K562 (cell line): ENCODE measurements around the gene EML1. TPM values are rescaled to one million over a fixed set of nuclear protein-coding genes. Genes with fewer than 3 reads are reported as not detected.

Experiments
- ATAC-seq: fragments of 200-7000 bp; cut with Tn5 transposase; 3 replicates; pipeline ENCODE4 v1.9.1; 2020; ENCODE audit warnings: moderate library complexity
- BruUV-seq: library from RNA; stranded (reverse); fragments of 400-500 nt; replicated peaks from 2 replicates; lab custom pipeline; 2021; lab: Mats Ljungman, UMichigan
- CTCF ChIA-PET: fragments of 300-600 bp; formaldehyde crosslinking; extraction: SDS; loops from one replicate; lab custom pipeline; 2021; ENCODE audit warnings: low intra/inter-chr PET ratio; lab: Yijun Ruan, JAX
- POLR2A ChIA-PET: fragments of 300-600, 350-650 bp; sonication (Branson Sonifier 250); formaldehyde crosslinking; extraction: SDS; loops from one replicate; lab custom pipeline; 2021; ENCODE audit warnings: antibody characterized with exemption, inconsistent platforms; lab: Yijun Ruan, JAX
- DNase-seq, 4 experiments: peaks; one replicate each; pipeline versions ENCODE4 v3.0.0 to v3.0.0-alpha.2; 2011 to 2018; ENCODE audit warnings: low spot score in 3 of 4, mixed read lengths in 3 of 4; ENCODE audit errors: extremely low read depth in 1 of 4
- FAIRE-seq: peaks from 2 replicates; lab custom pipeline; 2011; peaks lifted over from hg19 to GRCh38; lab: Jason Lieb, UNC
- H2AFZ ChIP-seq: 2 replicates; pipeline ENCODE4 v1.6.0; 2011; ENCODE audit warnings: low read depth, low read length, control low read depth, inconsistent platforms
- H3K27ac ChIP-seq: fragments of 200-600 bp; 3 replicates; pipeline ENCODE4 v1.8.0; 2011; ENCODE audit warnings: low read depth, mild to moderate bottlenecking, control low read depth, inconsistent platforms, low read length, moderate library complexity, mixed read lengths; ENCODE audit errors: extremely low read depth
- H3K27me3 ChIP-seq, 2 experiments: fragments of 300-600 bp in 1 of 2; 2 replicates in 1 of 2; 3 replicates in 1 of 2; pipeline versions ENCODE4 v1.6.0 to v1.8.0; 2011; ENCODE audit warnings: inconsistent platforms in 2 of 2, low read length in 2 of 2, mild to moderate bottlenecking in 1 of 2, mixed read lengths in 1 of 2, moderate library complexity in 1 of 2; ENCODE audit not compliant: control insufficient read depth in 2 of 2, insufficient read depth in 2 of 2
- H3K36me3 ChIP-seq: fragments of 300-600 bp; 3 replicates; pipeline ENCODE4 v1.8.0; 2011; ENCODE audit warnings: mild to moderate bottlenecking, low read length, inconsistent platforms; ENCODE audit not compliant: control insufficient read depth, insufficient read depth
- H3K4me1 ChIP-seq, 2 experiments: fragments of 200-600 bp in 1 of 2; replicated peaks in 1 of 2; 2 replicates in 1 of 2; 3 replicates in 1 of 2; pipeline versions ENCODE4 v1.5.1 to v1.8.0; 2011; ENCODE audit warnings: inconsistent platforms in 2 of 2, low read length in 2 of 2, mild to moderate bottlenecking in 1 of 2, mixed read lengths in 1 of 2, moderate library complexity in 1 of 2; ENCODE audit not compliant: control insufficient read depth in 2 of 2, insufficient read depth in 2 of 2
- H3K4me2 ChIP-seq: 2 replicates; pipeline ENCODE4 v1.6.1; 2011; ENCODE audit warnings: low read length, control low read depth, inconsistent platforms, mixed read lengths; ENCODE audit not compliant: insufficient read depth
- H3K4me3 ChIP-seq: fragments of 200-600 bp; sonication (generic), shearing (Covaris generic); 2 replicates; pipeline ENCODE4 v1.5.1; 2016; ENCODE audit warnings: control low read depth, inconsistent platforms
- H3K79me2 ChIP-seq: fragments of 200-600 bp; 3 replicates; pipeline ENCODE4 v1.8.0; 2011; ENCODE audit warnings: low read length, inconsistent platforms; ENCODE audit not compliant: control insufficient read depth, insufficient read depth
- H3K9ac ChIP-seq, 2 experiments: 2 replicates each; pipeline versions ENCODE4 v1.6.0 to v1.6.1; 2011; ENCODE audit warnings: low read depth in 2 of 2, low read length in 2 of 2, control low read depth in 1 of 2, inconsistent platforms in 1 of 2, mild to moderate bottlenecking in 1 of 2, mixed read lengths in 1 of 2; ENCODE audit not compliant: insufficient read depth in 1 of 2
- H3K9me1 ChIP-seq: one replicate; pipeline ENCODE4 v1.6.0; 2011; ENCODE audit warnings: inconsistent platforms, mild to moderate bottlenecking, low read length, moderate library complexity; ENCODE audit not compliant: control insufficient read depth, insufficient read depth
- H3K9me3 ChIP-seq: replicated peaks from 2 replicates; pipeline ENCODE4 v1.5.1; 2011; ENCODE audit warnings: low read depth, low read length, inconsistent platforms; ENCODE audit not compliant: control insufficient read depth, insufficient read depth
- H4K20me1 ChIP-seq: replicated peaks from 2 replicates; pipeline ENCODE4 v1.6.1; 2011; ENCODE audit warnings: low read length, inconsistent platforms, mixed read lengths; ENCODE audit not compliant: control insufficient read depth, insufficient read depth
- BDP1 ChIP-seq: IDR thresholded peaks from 3 replicates; pipeline ENCODE4 v1.6.1; 2011; ENCODE audit not compliant: insufficient read length, insufficient read depth
- GATA2 ChIP-seq: sonication (generic); formaldehyde crosslinking; IDR thresholded peaks from 2 replicates; pipeline ENCODE4 v1.4.0; 2020; ENCODE audit warnings: mild to moderate bottlenecking, missing genetic modification reagents
- ZHX1 ChIP-seq: fragments of 150-350 bp; conservative IDR thresholded peaks from 2 replicates; pipeline ENCODE4 v1.6.1; 2014; ENCODE audit warnings: low read length
- ZNF274 ChIP-seq: IDR thresholded peaks from 2 replicates; pipeline ENCODE4 v1.6.1; 2011; ENCODE audit warnings: low read depth, mild to moderate bottlenecking, low read length, moderate library complexity, borderline replicate concordance
- WGBS: fragments of 100-300 bp; shearing (Covaris generic); methylation state at CpG from one replicate; pipeline ENCODE4 v1.1.6; 2016; ENCODE audit warnings: low coverage, mixed read lengths; ENCODE audit not compliant: insufficient coverage; ENCODE audit errors: missing lambda C conversion rate; 5-methylcytosine and 5-hydroxymethylcytosine counted together
- in situ Hi-C: fragments of 300-500 bp; cut with MboI; formaldehyde crosslinking; loops from 4 replicates; pipeline ENCODE4 v1.15.0; 2018; ENCODE audit warnings: inconsistent platforms, mixed read lengths
- intact Hi-C: fragments of 100-400 bp; cut with micrococcal nuclease; formaldehyde crosslinking; loops from 2 replicates; pipeline ENCODE4 v1.14.2; 2022
- polyA plus RNA-seq, 8 experiments: library from polyadenylated mRNA; depleted of rRNA in 4 of 8; stranded (reverse) in 5 of 8; unstranded in 3 of 8; fragments of >200 nt; fragmentation: Nextera tagmentation in 2 of 8; fragmentation: Illumina TruSeq in 1 of 8; extraction: Ambion mirVana in 2 of 8; extraction: Trizol in 1 of 8; gene quantifications; 2 replicates each; pipeline versions ENCODE4 v1.2.1 to v1.2.3, GENCODE V29; 2011 to 2014; ENCODE audit warnings: inconsistent platforms in 1 of 8, missing spikeins in 1 of 8
- total RNA-seq, 7 experiments: library from RNA; depleted of rRNA in 6 of 7; stranded (reverse); fragments of >200 nt in 6 of 7; fragmentation: Illumina TruSeq in 2 of 7; extraction: Trizol in 2 of 7; gene quantifications; 2 replicates each; pipeline versions ENCODE4 v1.2.1 to v1.2.3, GENCODE V29; 2011 to 2021; ENCODE audit warnings: low replicate concordance in 1 of 7
- TF ChIP-seq, protein P1 (sequence below): fragments of 250-450 bp; sonication (Bioruptor Pico); IDR thresholded peaks from 2 replicates; pipeline ENCODE4 v1.4.0; 2020

EML1 gene
- total and polyA plus RNA-seq, 9 of the 15 experiments (the other 6 are each of a cell fraction or from before 2014, with no cell fraction given): 0.01 to 0.35 (median 0.07) TPM; not detected in 2

- WGBS: 8% methylated on average over 1 of the region's 1 CpG
- no peaks in the 10 kb centered on the region for H3K9me3 ChIP-seq
- no peak overlapping the region for H3K9ac ChIP-seq
- peaks cover 0 to 22% of the 10 kb centered on the region in 2 experiments; a peak in 2 of 5 replicates for H3K27me3 ChIP-seq
- H3K27ac ChIP-seq: no peak overlapping the region
- no peak overlapping the region for H2AFZ ChIP-seq
- intact Hi-C loops: no loop called here
- peaks cover 2% of the 10 kb centered on the region for H3K9me1 ChIP-seq
- no peak overlapping the region for H3K4me2 ChIP-seq
- CTCF ChIA-PET: no interaction called here
- no peaks in the 10 kb centered on the region for H3K79me2 ChIP-seq
- no peaks in the 10 kb centered on the region for H3K4me1 ChIP-seq
- no peak for DNase-seq
- H3K4me3 ChIP-seq: no peak overlapping the region
- H3K36me3 ChIP-seq: no peaks in the 10 kb centered on the region
- no TSS peak for BruUV-seq
- no peaks in the 10 kb centered on the region for H4K20me1 ChIP-seq
- TF ChIP-seq BDP1 (no peak), ZNF274 (no peak), GATA2 (CRISPR knock-in tag) (no peak), ZHX1 (no peak)
- TF ChIP-seq, protein P1, sequence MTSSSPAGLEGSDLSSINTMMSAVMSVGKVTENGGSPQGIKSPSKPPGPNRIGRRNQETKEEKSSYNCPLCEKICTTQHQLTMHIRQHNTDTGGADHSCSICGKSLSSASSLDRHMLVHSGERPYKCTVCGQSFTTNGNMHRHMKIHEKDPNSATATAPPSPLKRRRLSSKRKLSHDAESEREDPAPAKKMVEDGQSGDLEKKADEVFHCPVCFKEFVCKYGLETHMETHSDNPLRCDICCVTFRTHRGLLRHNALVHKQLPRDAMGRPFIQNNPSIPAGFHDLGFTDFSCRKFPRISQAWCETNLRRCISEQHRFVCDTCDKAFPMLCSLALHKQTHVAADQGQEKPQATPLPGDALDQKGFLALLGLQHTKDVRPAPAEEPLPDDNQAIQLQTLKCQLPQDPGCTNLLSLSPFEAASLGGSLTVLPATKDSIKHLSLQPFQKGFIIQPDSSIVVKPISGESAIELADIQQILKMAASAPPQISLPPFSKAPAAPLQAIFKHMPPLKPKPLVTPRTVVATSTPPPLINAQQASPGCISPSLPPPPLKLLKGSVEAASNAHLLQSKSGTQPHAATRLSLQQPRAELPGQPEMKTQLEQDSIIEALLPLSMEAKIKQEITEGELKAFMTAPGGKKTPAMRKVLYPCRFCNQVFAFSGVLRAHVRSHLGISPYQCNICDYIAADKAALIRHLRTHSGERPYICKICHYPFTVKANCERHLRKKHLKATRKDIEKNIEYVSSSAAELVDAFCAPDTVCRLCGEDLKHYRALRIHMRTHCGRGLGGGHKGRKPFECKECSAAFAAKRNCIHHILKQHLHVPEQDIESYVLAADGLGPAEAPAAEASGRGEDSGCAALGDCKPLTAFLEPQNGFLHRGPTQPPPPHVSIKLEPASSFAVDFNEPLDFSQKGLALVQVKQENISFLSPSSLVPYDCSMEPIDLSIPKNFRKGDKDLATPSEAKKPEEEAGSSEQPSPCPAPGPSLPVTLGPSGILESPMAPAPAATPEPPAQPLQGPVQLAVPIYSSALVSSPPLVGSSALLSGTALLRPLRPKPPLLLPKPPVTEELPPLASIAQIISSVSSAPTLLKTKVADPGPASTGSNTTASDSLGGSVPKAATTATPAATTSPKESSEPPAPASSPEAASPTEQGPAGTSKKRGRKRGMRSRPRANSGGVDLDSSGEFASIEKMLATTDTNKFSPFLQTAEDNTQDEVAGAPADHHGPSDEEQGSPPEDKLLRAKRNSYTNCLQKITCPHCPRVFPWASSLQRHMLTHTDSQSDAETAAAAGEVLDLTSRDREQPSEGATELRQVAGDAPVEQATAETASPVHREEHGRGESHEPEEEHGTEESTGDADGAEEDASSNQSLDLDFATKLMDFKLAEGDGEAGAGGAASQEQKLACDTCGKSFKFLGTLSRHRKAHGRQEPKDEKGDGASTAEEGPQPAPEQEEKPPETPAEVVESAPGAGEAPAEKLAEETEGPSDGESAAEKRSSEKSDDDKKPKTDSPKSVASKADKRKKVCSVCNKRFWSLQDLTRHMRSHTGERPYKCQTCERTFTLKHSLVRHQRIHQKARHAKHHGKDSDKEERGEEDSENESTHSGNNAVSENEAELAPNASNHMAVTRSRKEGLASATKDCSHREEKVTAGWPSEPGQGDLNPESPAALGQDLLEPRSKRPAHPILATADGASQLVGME (CRISPR knock-in tag): no peak
- TF ChIP-seq, all 486 proteins: peak for 0
- in situ Hi-C loops: no loop called here
- POLR2A ChIA-PET: no interaction called here
- no peak for ATAC-seq
- no peak for FAIRE-seq
Measured at GRCh38 chr14:99924379-99924778, 131.2 kb downstream of the EML1 start.
